ENCODE measurements around the gene CTSW. TPM values are rescaled to one million over a fixed set of nuclear protein-coding genes. Genes with fewer than 3 reads are reported as not detected.

CTSW gene
- total RNA-seq, 2 experiments from 2014 or later: 11.1 to 13.2 TPM

DNA sequence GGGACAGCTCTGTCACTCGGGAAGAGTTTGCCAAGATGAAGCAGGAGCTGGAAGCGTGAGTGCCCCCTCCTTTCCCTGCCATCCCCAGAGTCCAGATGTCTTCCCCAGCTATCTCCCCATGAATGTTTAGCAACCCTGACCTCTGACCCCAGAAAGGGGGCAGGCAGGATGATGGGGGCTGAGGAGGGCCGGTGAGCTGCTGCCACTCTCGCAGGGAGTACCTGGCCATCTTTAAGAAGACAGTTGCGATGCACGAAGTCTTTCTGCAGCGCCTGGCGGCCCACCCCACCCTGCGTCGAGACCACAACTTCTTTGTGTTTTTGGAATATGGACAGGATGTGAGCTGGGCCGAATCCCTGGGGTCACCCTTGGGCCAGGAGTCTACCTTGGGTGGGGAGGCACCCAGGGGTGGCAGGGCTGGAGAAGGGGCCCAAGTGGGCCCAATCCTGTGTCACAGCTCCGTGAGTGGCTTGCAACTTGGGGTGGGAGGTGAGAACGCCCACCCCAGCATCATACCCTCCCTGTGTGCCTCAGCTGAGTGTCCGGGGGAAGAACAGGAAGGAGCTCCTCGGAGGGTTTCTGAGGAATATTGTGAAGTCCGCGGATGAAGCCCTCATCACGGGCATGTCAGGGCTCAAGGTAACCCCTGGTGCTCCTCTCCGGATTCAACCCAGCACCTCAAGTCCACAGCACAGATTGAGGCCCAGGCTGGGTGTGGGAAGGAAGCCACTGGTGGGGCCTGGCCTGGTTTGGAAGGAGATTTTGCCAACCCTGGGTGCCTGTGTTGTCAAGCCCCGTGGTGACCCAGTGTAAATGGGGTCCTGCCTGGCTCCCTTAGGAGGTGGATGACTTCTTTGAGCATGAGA lies 29.2 kb upstream of the CTSW start:
- Mint-ChIP-seq H3K4me3 (no peak overlapping the region), H3K9me3 (peaks cover 10% of the 10 kb centered on the region), H3K36me3 (peaks cover 39% of the 10 kb centered on the region), H3K4me1 (ENCODE audit: low read depth) (peaks cover 15% of the 10 kb centered on the region), H3K27me3 (no peaks in the 10 kb centered on the region), H3K27ac (no peak overlapping the region)
- peak; percentile 15 for DNase-seq
- intact Hi-C loops (cut with micrococcal nuclease): no loop called here
- POLR2A ChIA-PET: interaction anchor here (0.8 kb wide), 2 partner anchors 9 to 13 kb away, joined by 3 read pairs; no protein-coding TSS in a partner anchor
- CTCF ChIA-PET: interaction anchor here (0.9 to 3.7 kb wide), 12 partner anchors 10 to 147 kb away, joined by 3 to 33 read pairs (median 6); partner anchors contain the start of genes CCDC85B, FIBP, KAT5 and MUS81

GRCh38 chr11:65851083-65851579 lies 28.5 kb upstream of the CTSW start:
- H3K9me3 Mint-ChIP-seq: peaks cover 10% of the 10 kb centered on the region
- no peak overlapping the region for H3K4me3 Mint-ChIP-seq
- POLR2A ChIA-PET: interaction anchor here (0.8 to 2.9 kb wide), 3 partner anchors 18 to 50 kb away, joined by 3 to 15 read pairs (median 3); no protein-coding TSS in a partner anchor
- no peak overlapping the region for H3K27ac Mint-ChIP-seq
- peak; percentile 24 for DNase-seq
- H3K4me1 Mint-ChIP-seq (ENCODE audit: low read depth): peaks cover 22% of the 10 kb centered on the region
- intact Hi-C loops (cut with micrococcal nuclease): no loop called here
- CTCF ChIA-PET: interaction anchor here (0.8 to 3.7 kb wide), 11 partner anchors 10 to 194 kb away, joined by 3 to 33 read pairs (median 7); partner anchors contain the start of genes CCDC85B, FIBP, KAT5 and MUS81
- H3K36me3 Mint-ChIP-seq: peaks cover 46% of the 10 kb centered on the region
- no peaks in the 10 kb centered on the region for H3K27me3 Mint-ChIP-seq

GRCh38 chr11:65851811-65852507 lies 27.7 kb upstream of the CTSW start:
- CTCF ChIA-PET: interaction anchor here (0.8 to 3.7 kb wide), 12 partner anchors 9 to 226 kb away, joined by 3 to 33 read pairs (median 6); partner anchors contain the start of genes CCDC85B, FIBP, KAT5 and MUS81
- POLR2A ChIA-PET: interaction anchor here (0.8 to 2.9 kb wide), 6 partner anchors 14 to 49 kb away, joined by 3 to 15 read pairs (median 3); partner anchors contain the start of gene CCDC85B
- Mint-ChIP-seq H3K4me3 (no peak overlapping the region), H3K4me1 (ENCODE audit: low read depth) (peaks cover 30% of the 10 kb centered on the region), H3K36me3 (peaks cover 54% of the 10 kb centered on the region), H3K9me3 (peaks cover 10% of the 10 kb centered on the region), H3K27ac (no peak overlapping the region), H3K27me3 (no peaks in the 10 kb centered on the region)
- intact Hi-C loops (cut with micrococcal nuclease): no loop called here
- DNase-seq: peak; percentile 8

DNA sequence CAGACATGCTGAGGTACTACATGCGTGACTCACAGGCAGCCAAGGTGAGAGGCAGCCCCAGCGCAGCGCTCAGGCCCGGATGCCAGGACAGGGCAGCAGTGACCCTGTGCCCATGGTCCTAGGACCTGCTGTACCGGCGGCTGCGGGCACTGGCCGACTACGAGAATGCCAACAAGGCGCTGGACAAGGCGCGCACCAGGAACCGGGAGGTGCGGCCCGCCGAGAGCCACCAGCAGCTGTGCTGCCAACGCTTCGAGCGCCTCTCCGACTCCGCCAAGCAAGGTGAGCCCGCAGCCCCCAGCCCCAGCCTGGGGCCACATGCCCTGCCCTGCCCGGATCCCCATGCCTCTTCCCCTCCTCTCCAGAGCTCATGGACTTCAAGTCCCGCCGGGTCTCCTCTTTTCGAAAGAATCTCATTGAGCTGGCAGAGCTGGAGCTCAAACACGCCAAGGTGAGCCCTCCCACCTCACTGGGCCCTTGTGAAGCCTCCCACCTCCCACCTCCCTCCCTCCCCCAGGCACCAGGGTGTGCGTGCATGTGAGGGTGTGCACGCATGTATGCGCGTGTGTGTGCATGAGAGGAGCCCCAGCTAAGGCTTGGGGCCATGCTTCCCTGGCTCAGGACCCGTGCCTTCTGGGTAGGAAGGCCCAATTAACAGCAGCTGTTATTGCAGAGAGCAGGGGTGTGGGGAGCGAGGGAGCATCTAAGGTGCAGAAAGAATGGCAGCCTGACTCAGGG lies 27.0 kb upstream of the CTSW start:
- Mint-ChIP-seq H3K27me3 (no peaks in the 10 kb centered on the region), H3K36me3 (peaks cover 56% of the 10 kb centered on the region), H3K27ac (no peak overlapping the region), H3K4me1 (ENCODE audit: low read depth) (peaks cover 30% of the 10 kb centered on the region), H3K4me3 (no peak overlapping the region), H3K9me3 (peaks cover 10% of the 10 kb centered on the region)
- DNase-seq: peak; percentile 7
- ChIA-PET POLR2A (interaction anchor here (0.9 to 2.9 kb wide), 8 partner anchors 8 to 133 kb away, joined by 3 to 15 read pairs (median 4); partner anchors contain the start of genes CCDC85B and SNX32), CTCF (interaction anchor here (1.2 to 3.7 kb wide), 5 partner anchors 8 to 227 kb away, joined by 3 to 33 read pairs (median 23); partner anchors contain the start of genes CCDC85B, FIBP, KAT5 and MUS81)
- intact Hi-C loops (cut with micrococcal nuclease): no loop called here

DNA sequence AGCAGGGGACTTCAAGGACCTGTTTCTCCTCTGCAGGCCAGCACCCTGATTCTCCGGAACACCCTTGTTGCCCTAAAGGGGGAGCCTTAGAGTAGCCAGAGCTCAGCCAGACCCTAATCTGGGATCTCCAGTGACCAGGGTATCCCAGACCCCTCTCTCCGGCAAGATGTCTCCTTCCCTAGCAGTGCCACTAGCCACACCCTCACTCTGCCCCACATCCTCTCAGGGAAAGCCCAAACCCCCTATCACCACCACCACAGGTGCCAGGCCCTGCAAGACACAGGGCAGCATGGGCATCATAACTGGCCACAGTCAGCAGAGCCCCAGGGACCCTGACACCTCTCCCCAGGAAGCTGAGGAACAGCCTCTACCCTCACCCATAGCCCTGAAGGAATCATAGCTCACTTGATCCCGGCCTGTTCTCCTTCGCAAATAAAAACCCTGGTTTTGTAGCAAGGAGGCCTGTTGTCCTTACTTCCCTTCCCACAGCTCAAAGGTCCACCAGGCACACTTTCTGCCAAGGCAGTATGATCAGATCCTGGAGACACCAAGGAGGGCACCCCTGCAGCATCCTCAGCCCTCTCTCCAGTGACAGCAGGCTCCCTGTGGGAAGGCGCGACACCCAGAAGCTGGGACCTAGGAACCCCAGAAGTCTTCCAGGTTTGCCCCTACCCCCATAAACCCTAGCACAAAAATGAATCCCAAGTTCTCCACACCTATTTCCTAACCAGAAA lies 26.2 kb upstream of the CTSW start:
- no peak for DNase-seq
- peaks cover 30% of the 10 kb centered on the region for H3K4me1 Mint-ChIP-seq (ENCODE audit: low read depth)
- peaks cover 57% of the 10 kb centered on the region for H3K36me3 Mint-ChIP-seq
- peak overlapping the region; percentile 5 for H3K27ac Mint-ChIP-seq
- intact Hi-C loops (cut with micrococcal nuclease): no loop called here
- no peaks in the 10 kb centered on the region for H3K27me3 Mint-ChIP-seq
- ChIA-PET CTCF (interaction anchor here (0.9 to 3.7 kb wide), 5 partner anchors 7 to 228 kb away, joined by 3 to 33 read pairs (median 14); partner anchors contain the start of genes CCDC85B, FIBP, KAT5 and MUS81), POLR2A (interaction anchor here (0.9 to 2.9 kb wide), 7 partner anchors 8 to 134 kb away, joined by 3 to 15 read pairs (median 3); partner anchors contain the start of genes CCDC85B and SNX32)
- no peak overlapping the region for H3K4me3 Mint-ChIP-seq
- H3K9me3 Mint-ChIP-seq: peaks cover 10% of the 10 kb centered on the region

DNA sequence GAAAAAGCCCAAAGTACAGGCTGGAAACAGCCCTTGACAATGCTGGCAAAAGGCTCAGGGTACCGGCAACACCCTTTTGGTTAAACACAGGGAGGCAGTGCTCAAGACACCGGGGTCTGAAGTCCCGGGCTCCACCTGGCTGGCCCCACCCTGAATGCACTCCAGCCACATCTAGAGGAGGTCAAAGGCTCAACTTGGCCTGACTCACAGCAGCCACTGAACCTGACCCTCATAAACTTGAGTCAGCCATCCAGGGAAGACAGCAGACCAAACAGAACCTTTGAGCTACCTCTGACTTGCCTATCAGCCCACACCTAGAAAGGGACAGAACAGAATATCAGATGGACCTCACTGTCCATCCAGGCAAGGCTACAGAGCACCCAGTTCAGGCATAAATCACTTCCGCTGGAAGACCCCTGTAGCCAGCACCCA lies 25.5 kb upstream of the CTSW start:
- Mint-ChIP-seq H3K4me3 (peak overlapping the region; percentile 59), H3K4me1 (ENCODE audit: low read depth) (peaks cover 30% of the 10 kb centered on the region), H3K27ac (peak overlapping the region; percentile 13), H3K27me3 (no peaks in the 10 kb centered on the region), H3K36me3 (peaks cover 57% of the 10 kb centered on the region), H3K9me3 (peaks cover 10% of the 10 kb centered on the region)
- ChIA-PET CTCF (interaction anchor here (0.9 to 3.6 kb wide), 2 partner anchors 35 to 143 kb away, joined by 3 to 33 read pairs; partner anchors contain the start of genes CCDC85B and FIBP), POLR2A (interaction anchor here (1.1 kb wide), 1 partner anchor 9 kb away, joined by 5 read pairs; no protein-coding TSS in a partner anchor)
- DNase-seq: peak; percentile 5
- intact Hi-C loops (cut with micrococcal nuclease): no loop called here

DNA sequence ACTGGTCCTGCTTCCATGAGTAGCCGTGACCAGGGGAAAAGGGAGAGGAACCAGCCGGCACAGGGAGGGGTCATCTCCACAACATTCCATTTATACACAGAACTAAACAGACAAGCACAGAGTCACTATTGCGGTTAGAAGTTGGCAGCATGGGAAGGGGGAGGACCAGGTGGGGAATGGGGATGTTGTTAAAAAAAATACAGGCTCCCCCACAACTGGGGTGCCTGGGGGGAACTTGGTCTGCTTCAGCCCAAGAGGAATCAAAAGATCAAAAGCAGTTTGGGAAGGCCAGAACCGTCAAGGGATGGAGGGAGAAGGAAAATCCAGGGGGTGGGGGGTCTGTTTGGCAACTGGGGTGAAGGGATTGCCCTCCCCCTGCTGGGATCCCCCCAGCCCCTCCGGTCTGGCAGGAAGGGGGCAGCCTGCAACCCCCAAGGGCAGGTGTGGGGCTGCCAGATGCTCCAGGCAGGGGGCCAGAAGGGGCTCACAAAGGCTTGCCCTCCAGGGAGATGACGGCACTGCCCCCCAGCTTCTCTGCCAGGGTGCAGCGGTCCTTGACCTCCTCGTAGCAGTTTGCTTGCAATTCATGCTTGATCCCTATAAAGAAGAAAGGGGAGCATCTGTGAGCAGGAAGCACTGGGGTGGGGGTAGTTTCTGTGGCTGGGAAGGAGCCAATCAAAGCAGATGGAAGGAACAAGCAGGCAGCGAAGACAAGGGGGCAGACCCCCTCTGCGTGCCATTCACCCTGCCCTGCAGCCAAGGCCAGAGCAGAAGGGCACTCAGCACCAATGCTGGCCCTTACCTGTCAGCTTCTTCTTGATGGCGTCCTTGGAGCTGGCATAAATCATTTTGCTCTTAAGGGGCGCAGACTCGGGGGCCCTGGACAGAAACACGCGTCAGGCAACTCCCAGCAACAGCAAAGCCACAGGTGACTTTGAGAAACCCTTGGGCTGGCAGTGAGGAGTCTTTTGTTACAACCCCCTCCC lies 24.5 kb upstream of the CTSW start:
- peaks cover 57% of the 10 kb centered on the region for H3K36me3 Mint-ChIP-seq
- POLR2A ChIA-PET: no interaction called here
- peaks cover 10% of the 10 kb centered on the region for H3K9me3 Mint-ChIP-seq
- peak overlapping the region; percentile 58 for H3K27ac Mint-ChIP-seq
- no peaks in the 10 kb centered on the region for H3K27me3 Mint-ChIP-seq
- intact Hi-C loops (cut with micrococcal nuclease): no loop called here
- peak; percentile 4 for DNase-seq
- peaks cover 33% of the 10 kb centered on the region for H3K4me1 Mint-ChIP-seq (ENCODE audit: low read depth)
- peak overlapping the region; percentile 88 for H3K4me3 Mint-ChIP-seq
- CTCF ChIA-PET: interaction anchor here (10.5 kb wide), 1 partner anchor 32 kb away, joined by 277 read pairs; the partner anchor contains the start of genes CCDC85B and FIBP

DNA sequence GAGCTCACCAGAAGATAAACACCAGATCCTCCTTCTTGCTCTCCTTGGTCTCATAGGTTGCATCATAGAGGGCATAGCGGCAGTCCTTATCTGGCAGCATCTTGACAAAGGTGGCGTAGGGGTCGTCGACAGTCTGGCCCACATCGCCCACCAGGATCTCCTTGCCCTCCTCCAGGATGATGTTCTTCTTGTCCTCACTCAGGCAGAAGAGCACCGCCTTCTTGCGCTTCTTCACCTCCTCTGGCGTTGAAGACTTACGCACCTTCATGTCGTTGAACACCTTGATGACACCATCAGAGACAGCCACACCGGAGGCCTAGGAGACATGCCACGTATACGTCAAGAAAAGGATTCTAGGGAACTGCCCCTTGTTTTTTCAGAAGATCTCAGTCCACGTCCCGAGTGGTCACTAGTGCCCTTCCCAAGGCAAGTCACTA lies 23.7 kb upstream of the CTSW start:
- peaks cover 10% of the 10 kb centered on the region for H3K9me3 Mint-ChIP-seq
- no peak for DNase-seq

DNA sequence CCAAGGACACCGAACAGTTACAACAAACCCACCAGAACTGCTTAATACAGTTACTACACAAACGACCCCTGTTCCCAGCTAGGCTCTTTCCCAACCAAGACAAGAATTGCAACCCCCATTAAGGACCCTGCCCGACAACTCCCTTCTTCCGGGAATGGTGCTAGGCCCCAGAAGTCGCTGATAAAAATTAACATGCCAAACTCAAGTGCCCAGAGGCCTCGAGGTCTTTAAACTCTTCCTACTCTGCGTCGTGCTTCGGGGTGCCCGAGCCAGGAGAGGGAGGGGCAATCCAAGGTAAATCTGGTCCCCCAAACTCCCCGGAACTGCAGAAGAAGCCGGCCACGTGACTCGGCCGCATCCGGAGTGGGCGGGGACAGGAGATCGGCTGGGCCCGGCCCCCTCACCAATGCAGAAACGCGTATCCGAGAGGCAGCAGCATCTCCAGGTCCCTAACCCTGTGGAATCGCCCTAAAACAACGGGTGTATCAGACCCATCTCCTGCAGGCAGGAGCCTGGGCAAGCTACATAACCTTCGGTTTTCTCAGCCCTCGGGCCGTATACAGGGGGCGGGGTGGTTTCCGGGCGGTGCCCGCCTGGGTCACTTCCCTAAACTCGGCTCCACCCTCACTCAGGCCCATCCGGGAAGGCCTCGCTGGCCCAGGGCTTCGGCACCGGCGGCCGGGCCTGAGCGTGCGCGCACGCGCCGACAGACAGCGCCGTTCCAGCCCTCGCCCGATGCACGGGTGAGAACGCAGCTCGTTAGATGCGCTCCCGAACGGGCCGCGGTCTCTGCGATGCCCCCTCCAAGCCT lies 22.7 kb upstream of the CTSW start:
- Mint-ChIP-seq H3K4me3 (peak overlapping the region; percentile 88), H3K27me3 (no peaks in the 10 kb centered on the region), H3K4me1 (ENCODE audit: low read depth) (peaks cover 41% of the 10 kb centered on the region), H3K9me3 (peaks cover 4% of the 10 kb centered on the region), H3K27ac (peak overlapping the region; percentile 82), H3K36me3 (peaks cover 60% of the 10 kb centered on the region)
- ChIA-PET CTCF (interaction anchor here (4.4 to 10.5 kb wide), 2 partner anchors 31 to 77 kb away, joined by 33 to 277 read pairs; partner anchors contain the start of genes AP5B1, CCDC85B and FIBP), POLR2A (interaction anchor here (5.0 kb wide), 1 partner anchor 34 kb away, joined by 95 read pairs; the partner anchor contains the start of genes CCDC85B and FIBP)
- peak; percentile 89 for DNase-seq
- intact Hi-C loops (cut with micrococcal nuclease): no loop called here

More for the DNA sequence above, 23.7 kb upstream of the CTSW start:
- Mint-ChIP-seq H3K36me3 (peaks cover 62% of the 10 kb centered on the region), H3K27ac (peak overlapping the region; percentile 82), H3K4me1 (ENCODE audit: low read depth) (peaks cover 33% of the 10 kb centered on the region), H3K27me3 (no peaks in the 10 kb centered on the region), H3K4me3 (peak overlapping the region; percentile 88)
- intact Hi-C loops (cut with micrococcal nuclease): no loop called here
- ChIA-PET CTCF (interaction anchor here (10.5 kb wide), 1 partner anchor 32 kb away, joined by 277 read pairs; the partner anchor contains the start of genes CCDC85B and FIBP), POLR2A (no interaction called here)

Data from activated CD4-positive, alpha-beta memory T cell treated with anti-CD3 and anti-CD28 coated beads for 36 hours (primary cell).